ENCODE measurements around the gene ST6GALNAC6. TPM values are rescaled to one million over a fixed set of nuclear protein-coding genes. Genes with fewer than 3 reads are reported as not detected.
A peak's percentile ranks its signal among the peaks of the same experiment; 100 is the strongest.

The ST6GALNAC6 gene
- 25.4 and 27.4 TPM in 2 replicates for total RNA-seq
- long read RNA-seq, partial matches to known transcripts, result 1 of 4 reads
- long read RNA-seq, other reads (novel, unspliced or antisense), result 2 of 4 reads

GRCh38 chr9:127899128-127899943 lies at the start of gene ST6GALNAC6:
ST6GALNAC6 (minus strand) TSS chr9:127899603; CDS start chr9:127897981, 1,622 bp downstream.
- Mint-ChIP-seq H3K4me1 (peaks cover 32% of the 10 kb centered on the region), H3K27me3 (ENCODE audit: low read depth) (no peaks in the 10 kb centered on the region), H3K27ac (ENCODE audit: unreplicated experiment) (peak within 1 kb of the TSS; percentile 88), H3K4me3 (peak within 1 kb of the TSS; percentile 91), H3K36me3 (ENCODE audit: low read depth) (peaks cover 19% of the 10 kb centered on the region), H3K9me3 (no peaks in the 10 kb centered on the region)
- no peak for TF ChIP-seq CTCF (conservative IDR thresholded peaks at IDR 0.05)
- peak; percentile 68 for DNase-seq (ENCODE audit: low read depth, low spot score)

- no peak for DNase-seq (ENCODE audit: low read depth, low spot score)
- peak overlapping the region; percentile 83 for H3K27ac Mint-ChIP-seq (ENCODE audit: unreplicated experiment)
- H3K27me3 Mint-ChIP-seq (ENCODE audit: low read depth), result no peaks in the 10 kb centered on the region
- no peak for TF ChIP-seq CTCF (conservative IDR thresholded peaks at IDR 0.05)
- H3K36me3 Mint-ChIP-seq (ENCODE audit: low read depth), result peaks cover 4% of the 10 kb centered on the region
- no peak overlapping the region for H3K4me3 Mint-ChIP-seq
- no peaks in the 10 kb centered on the region for H3K9me3 Mint-ChIP-seq
- H3K4me1 Mint-ChIP-seq, result peaks cover 52% of the 10 kb centered on the region
Observed at GRCh38 chr9:127947841-127948710, 48.7 kb upstream of the ST6GALNAC6 start.

- Mint-ChIP-seq H3K27ac (ENCODE audit: unreplicated experiment) (no peak overlapping the region), H3K4me3 (no peak overlapping the region), H3K36me3 (ENCODE audit: low read depth) (peaks cover 6% of the 10 kb centered on the region), H3K4me1 (peaks cover 49% of the 10 kb centered on the region), H3K27me3 (ENCODE audit: low read depth) (no peaks in the 10 kb centered on the region), H3K9me3 (no peaks in the 10 kb centered on the region)
- no peak for TF ChIP-seq CTCF (conservative IDR thresholded peaks at IDR 0.05)
- no peak for DNase-seq (ENCODE audit: low read depth, low spot score)
Observed at GRCh38 chr9:127946728-127947127, 47.3 kb upstream of the ST6GALNAC6 start.

GRCh38 chr9:127945942-127946341 lies 46.5 kb upstream of the ST6GALNAC6 start:
- no peaks in the 10 kb centered on the region for H3K9me3 Mint-ChIP-seq
- no peaks in the 10 kb centered on the region for H3K27me3 Mint-ChIP-seq (ENCODE audit: low read depth)
- H3K27ac Mint-ChIP-seq (ENCODE audit: unreplicated experiment), result no peak overlapping the region
- no peak for DNase-seq (ENCODE audit: low read depth, low spot score)
- no peak for TF ChIP-seq CTCF (conservative IDR thresholded peaks at IDR 0.05)
- peaks cover 6% of the 10 kb centered on the region for H3K36me3 Mint-ChIP-seq (ENCODE audit: low read depth)
- H3K4me1 Mint-ChIP-seq, result peaks cover 44% of the 10 kb centered on the region
- no peak overlapping the region for H3K4me3 Mint-ChIP-seq

GRCh38 chr9:127945338-127945737 lies 45.9 kb upstream of the ST6GALNAC6 start:
- Mint-ChIP-seq H3K4me1 (peaks cover 38% of the 10 kb centered on the region), H3K36me3 (ENCODE audit: low read depth) (peaks cover 6% of the 10 kb centered on the region), H3K4me3 (no peak overlapping the region), H3K9me3 (no peaks in the 10 kb centered on the region), H3K27ac (ENCODE audit: unreplicated experiment) (no peak overlapping the region), H3K27me3 (ENCODE audit: low read depth) (no peaks in the 10 kb centered on the region)
- no peak for DNase-seq (ENCODE audit: low read depth, low spot score)
- no peak for TF ChIP-seq CTCF (conservative IDR thresholded peaks at IDR 0.05)
